HepG2 (cell line): ENCODE measurements around the gene OSBP. TPM values are rescaled to one million over a fixed set of nuclear protein-coding genes. Genes with fewer than 3 reads are reported as not detected.

Experiments
- ELF1 ChIP-seq: sonication (generic); formaldehyde crosslinking; IDR thresholded peaks from 2 replicates; pipeline ENCODE4 v1.4.0; 2020; ENCODE audit warnings: missing genetic modification reagents
- FOXK2 ChIP-seq: fragments of 450-650 bp; IDR thresholded peaks from 2 replicates; pipeline ENCODE4 v1.6.1; 2016
- HMGA1 ChIP-seq: sonication (generic); formaldehyde crosslinking; conservative IDR thresholded peaks from 2 replicates; pipeline ENCODE4 v1.4.0; 2020; ENCODE audit warnings: missing genetic modification reagents
- HOXA3 ChIP-seq: sonication (generic); formaldehyde crosslinking; IDR thresholded peaks from 2 replicates; pipeline ENCODE4 v1.5.0; 2020; ENCODE audit warnings: missing genetic modification reagents
- POLR2G ChIP-seq: fragments of 200-400 bp; formaldehyde crosslinking; IDR thresholded peaks from 2 replicates; pipeline ENCODE4 v1.6.1; 2018; ENCODE audit warnings: mild to moderate bottlenecking, low read depth, low read length, moderate library complexity
- RBFOX2 ChIP-seq: fragments of 200-400 bp; formaldehyde crosslinking; IDR thresholded peaks from 2 replicates; pipeline ENCODE4 v1.6.1; 2017; ENCODE audit warnings: low read depth, mild to moderate bottlenecking, low read length
- TEAD3 ChIP-seq: optimal IDR thresholded peaks from 2 replicates; pipeline ENCODE3; 2016; ENCODE audit warnings: borderline replicate concordance
- ZNF180 ChIP-seq: sonication (generic); formaldehyde crosslinking; IDR thresholded peaks from 2 replicates; pipeline ENCODE4 v1.4.0; 2020; ENCODE audit warnings: low read depth, missing genetic modification reagents, borderline replicate concordance
- ZNF460 ChIP-seq: sonication (generic); formaldehyde crosslinking; IDR thresholded peaks from 2 replicates; pipeline ENCODE4 v1.5.1; 2020; ENCODE audit warnings: missing genetic modification reagents, mild to moderate bottlenecking, borderline replicate concordance
- ZNF674 ChIP-seq: sonication (generic); formaldehyde crosslinking; IDR thresholded peaks from 2 replicates; pipeline ENCODE4 v1.5.0; 2020; ENCODE audit warnings: low read depth, mild to moderate bottlenecking, missing genetic modification reagents
- ZNF746 ChIP-seq: sonication (generic); formaldehyde crosslinking; IDR thresholded peaks from 2 replicates; pipeline ENCODE4 v1.8.0; 2022; ENCODE audit warnings: mild to moderate bottlenecking, missing genetic modification reagents
- polyA plus RNA-seq, 8 experiments: library from polyadenylated mRNA; depleted of rRNA in 3 of 8; stranded (reverse) in 7 of 8; unstranded in 1 of 8; fragments of >200 nt; fragmentation: Illumina TruSeq in 4 of 8; extraction: Trizol in 4 of 8; gene quantifications; 2 replicates each; pipeline versions ENCODE4 v1.2.1 to v1.2.3, GENCODE V29; 2011 to 2016; ENCODE audit warnings: low read depth in 4 of 8, missing spikeins in 1 of 8, mixed read lengths in 1 of 8; ENCODE audit not compliant: insufficient read depth in 1 of 8
- total RNA-seq, 5 experiments: library from RNA; depleted of rRNA; stranded (reverse); fragments of >200 nt; fragmentation: Illumina TruSeq; extraction: Trizol; gene quantifications; 2 replicates each; pipeline ENCODE4 v1.2.3, GENCODE V29; 2016; ENCODE audit warnings: low read depth in 1 of 5
- TF ChIP-seq, protein P1 (sequence below): sonication (generic); formaldehyde crosslinking; IDR thresholded peaks from 2 replicates; pipeline ENCODE4 v1.4.0; 2020; ENCODE audit warnings: missing genetic modification reagents
- TF ChIP-seq, protein P2 (sequence below): sonication (generic); formaldehyde crosslinking; IDR thresholded peaks from 2 replicates; pipeline ENCODE4 v1.5.1; 2020; ENCODE audit warnings: missing genetic modification reagents, mild to moderate bottlenecking, borderline replicate concordance
- TF ChIP-seq, protein P3 (sequence below): sonication (generic); formaldehyde crosslinking; IDR thresholded peaks from 2 replicates; pipeline ENCODE4 v1.4.0; 2020; ENCODE audit warnings: missing genetic modification reagents
- TF ChIP-seq, protein P4 (sequence below): IDR thresholded peaks from 2 replicates; pipeline ENCODE4 v1.6.1; 2016; ENCODE audit warnings: missing genetic modification reagents, missing compliant biosample characterization
- TF ChIP-seq, protein P5 (sequence below): sonication (generic); formaldehyde crosslinking; IDR thresholded peaks from 2 replicates; pipeline ENCODE4 v1.4.0; 2020; ENCODE audit warnings: missing genetic modification reagents
- TF ChIP-seq, protein P6 (sequence below): sonication (generic); formaldehyde crosslinking; IDR thresholded peaks from 2 replicates; pipeline ENCODE4 v1.5.1; 2020; ENCODE audit warnings: missing genetic modification reagents, mild to moderate bottlenecking, borderline replicate concordance
- TF ChIP-seq, protein P7 (sequence below): sonication (generic); formaldehyde crosslinking; IDR thresholded peaks from 2 replicates; pipeline ENCODE4 v1.8.1; 2023; ENCODE audit warnings: mild to moderate bottlenecking, missing genetic modification reagents

The OSBP gene
- total and polyA plus RNA-seq, 2 of the 13 experiments (the other 11 are each of a cell fraction or from before 2014, with no cell fraction given), result 12.1 to 13.5 TPM

DNA sequence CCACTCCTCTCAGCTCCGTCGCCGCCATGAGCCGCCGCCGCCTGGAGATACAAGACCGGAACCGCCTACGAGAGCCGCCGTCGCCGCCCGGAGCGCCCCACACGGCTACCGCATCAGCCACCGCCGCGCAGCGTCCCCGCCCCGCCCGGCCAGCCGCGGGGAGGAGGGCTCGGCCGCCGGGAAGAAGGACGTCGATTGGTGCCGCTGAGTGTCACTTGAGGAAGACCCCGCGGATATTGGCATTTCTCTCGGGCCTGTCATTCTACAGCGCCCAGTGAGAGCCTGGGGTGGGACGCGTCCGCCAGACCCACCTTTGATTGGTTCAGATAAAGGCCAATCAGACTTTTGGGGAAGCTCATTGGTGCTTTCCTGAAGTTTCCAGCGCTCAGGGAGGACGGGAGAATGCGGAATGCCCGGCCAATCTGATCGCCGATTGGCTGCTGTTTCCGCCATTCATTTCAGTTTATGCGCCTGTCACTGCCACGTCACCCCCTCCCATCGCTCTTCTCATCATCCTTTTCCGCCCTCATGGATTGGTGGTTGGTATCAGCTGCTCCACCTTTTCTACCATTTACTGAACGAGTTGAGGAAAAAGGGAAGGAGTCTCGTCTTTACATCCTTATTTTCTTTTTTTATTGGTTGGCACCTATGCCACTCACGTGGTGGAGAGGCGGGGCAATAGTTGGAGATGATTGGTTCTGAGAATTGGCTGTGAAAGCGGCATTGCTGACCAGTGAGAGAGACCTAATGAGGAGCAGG is at the start of gene OSBP (continued):
- TF ChIP-seq, protein P1, sequence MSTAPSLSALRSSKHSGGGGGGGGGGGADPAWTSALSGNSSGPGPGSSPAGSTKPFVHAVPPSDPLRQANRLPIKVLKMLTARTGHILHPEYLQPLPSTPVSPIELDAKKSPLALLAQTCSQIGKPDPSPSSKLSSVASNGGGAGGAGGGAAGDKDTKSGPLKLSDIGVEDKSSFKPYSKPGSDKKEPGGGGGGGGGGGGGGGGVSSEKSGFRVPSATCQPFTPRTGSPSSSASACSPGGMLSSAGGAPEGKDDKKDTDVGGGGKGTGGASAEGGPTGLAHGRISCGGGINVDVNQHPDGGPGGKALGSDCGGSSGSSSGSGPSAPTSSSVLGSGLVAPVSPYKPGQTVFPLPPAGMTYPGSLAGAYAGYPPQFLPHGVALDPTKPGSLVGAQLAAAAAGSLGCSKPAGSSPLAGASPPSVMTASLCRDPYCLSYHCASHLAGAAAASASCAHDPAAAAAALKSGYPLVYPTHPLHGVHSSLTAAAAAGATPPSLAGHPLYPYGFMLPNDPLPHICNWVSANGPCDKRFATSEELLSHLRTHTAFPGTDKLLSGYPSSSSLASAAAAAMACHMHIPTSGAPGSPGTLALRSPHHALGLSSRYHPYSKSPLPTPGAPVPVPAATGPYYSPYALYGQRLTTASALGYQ, result no peak
- peak; percentile 68 for TF ChIP-seq POLR2G
- TF ChIP-seq ELF1 (CRISPR knock-in tag), result peak; percentile 70
- TF ChIP-seq, protein P2, sequence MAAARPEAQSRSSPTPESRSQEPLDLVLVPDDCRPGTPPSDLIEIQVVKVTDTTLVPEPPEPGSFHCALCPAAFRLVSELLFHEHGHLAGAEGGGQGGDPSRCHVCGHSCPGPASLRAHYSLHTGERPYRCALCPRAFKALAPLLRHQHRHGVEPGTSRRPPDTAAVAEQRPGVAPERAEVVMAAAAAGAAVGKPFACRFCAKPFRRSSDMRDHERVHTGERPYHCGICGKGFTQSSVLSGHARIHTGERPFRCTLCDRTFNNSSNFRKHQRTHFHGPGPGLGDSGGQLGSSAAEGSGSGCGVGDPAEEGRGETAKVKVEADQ, result peak; percentile 51; the same call in 1 of the 2 replicates
- TF ChIP-seq, protein P3, sequence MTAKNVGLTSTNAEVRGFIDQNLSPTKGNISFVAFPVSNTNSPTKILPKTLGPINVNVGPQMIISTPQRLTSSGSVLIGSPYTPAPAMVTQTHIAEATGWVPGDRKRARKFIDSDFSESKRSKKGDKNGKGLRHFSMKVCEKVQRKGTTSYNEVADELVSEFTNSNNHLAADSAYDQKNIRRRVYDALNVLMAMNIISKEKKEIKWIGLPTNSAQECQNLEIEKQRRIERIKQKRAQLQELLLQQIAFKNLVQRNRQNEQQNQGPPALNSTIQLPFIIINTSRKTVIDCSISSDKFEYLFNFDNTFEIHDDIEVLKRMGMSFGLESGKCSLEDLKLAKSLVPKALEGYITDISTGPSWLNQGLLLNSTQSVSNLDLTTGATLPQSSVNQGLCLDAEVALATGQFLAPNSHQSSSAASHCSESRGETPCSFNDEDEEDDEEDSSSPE (CRISPR knock-in tag), result peak; percentile 13; the same call in 1 of the 2 replicates
- TF ChIP-seq HOXA3 (CRISPR knock-in tag), result peak; percentile 72
- no peak for TF ChIP-seq HMGA1 (CRISPR knock-in tag)
- TF ChIP-seq, protein P4, sequence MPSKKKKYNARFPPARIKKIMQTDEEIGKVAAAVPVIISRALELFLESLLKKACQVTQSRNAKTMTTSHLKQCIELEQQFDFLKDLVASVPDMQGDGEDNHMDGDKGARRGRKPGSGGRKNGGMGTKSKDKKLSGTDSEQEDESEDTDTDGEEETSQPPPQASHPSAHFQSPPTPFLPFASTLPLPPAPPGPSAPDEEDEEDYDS (CRISPR knock-in tag), result 0 out of 2 replicates have a peak, but pooled peaks have one; percentile 9
- TF ChIP-seq ZNF746 (CRISPR knock-in tag), result no peak
- TF ChIP-seq, protein P5, sequence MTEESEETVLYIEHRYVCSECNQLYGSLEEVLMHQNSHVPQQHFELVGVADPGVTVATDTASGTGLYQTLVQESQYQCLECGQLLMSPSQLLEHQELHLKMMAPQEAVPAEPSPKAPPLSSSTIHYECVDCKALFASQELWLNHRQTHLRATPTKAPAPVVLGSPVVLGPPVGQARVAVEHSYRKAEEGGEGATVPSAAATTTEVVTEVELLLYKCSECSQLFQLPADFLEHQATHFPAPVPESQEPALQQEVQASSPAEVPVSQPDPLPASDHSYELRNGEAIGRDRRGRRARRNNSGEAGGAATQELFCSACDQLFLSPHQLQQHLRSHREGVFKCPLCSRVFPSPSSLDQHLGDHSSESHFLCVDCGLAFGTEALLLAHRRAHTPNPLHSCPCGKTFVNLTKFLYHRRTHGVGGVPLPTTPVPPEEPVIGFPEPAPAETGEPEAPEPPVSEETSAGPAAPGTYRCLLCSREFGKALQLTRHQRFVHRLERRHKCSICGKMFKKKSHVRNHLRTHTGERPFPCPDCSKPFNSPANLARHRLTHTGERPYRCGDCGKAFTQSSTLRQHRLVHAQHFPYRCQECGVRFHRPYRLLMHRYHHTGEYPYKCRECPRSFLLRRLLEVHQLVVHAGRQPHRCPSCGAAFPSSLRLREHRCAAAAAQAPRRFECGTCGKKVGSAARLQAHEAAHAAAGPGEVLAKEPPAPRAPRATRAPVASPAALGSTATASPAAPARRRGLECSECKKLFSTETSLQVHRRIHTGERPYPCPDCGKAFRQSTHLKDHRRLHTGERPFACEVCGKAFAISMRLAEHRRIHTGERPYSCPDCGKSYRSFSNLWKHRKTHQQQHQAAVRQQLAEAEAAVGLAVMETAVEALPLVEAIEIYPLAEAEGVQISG, result peak; percentile 61
- TF ChIP-seq, protein P6, sequence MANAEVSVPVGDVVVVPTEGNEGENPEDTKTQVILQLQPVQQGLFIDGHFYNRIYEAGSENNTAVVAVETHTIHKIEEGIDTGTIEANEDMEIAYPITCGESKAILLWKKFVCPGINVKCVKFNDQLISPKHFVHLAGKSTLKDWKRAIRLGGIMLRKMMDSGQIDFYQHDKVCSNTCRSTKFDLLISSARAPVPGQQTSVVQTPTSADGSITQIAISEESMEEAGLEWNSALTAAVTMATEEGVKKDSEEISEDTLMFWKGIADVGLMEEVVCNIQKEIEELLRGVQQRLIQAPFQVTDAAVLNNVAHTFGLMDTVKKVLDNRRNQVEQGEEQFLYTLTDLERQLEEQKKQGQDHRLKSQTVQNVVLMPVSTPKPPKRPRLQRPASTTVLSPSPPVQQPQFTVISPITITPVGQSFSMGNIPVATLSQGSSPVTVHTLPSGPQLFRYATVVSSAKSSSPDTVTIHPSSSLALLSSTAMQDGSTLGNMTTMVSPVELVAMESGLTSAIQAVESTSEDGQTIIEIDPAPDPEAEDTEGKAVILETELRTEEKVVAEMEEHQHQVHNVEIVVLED (CRISPR knock-in tag), result peak; percentile 82
- peak; percentile 94 for TF ChIP-seq RBFOX2
- peak; percentile 62 for TF ChIP-seq FOXK2
- TF ChIP-seq ZNF180 (CRISPR knock-in tag), result no peak
- TF ChIP-seq ZNF674, result 0 out of 2 replicates have a peak, but pooled peaks have one; percentile 19
- peak; percentile 92 for TF ChIP-seq TEAD3
- TF ChIP-seq, protein P7, sequence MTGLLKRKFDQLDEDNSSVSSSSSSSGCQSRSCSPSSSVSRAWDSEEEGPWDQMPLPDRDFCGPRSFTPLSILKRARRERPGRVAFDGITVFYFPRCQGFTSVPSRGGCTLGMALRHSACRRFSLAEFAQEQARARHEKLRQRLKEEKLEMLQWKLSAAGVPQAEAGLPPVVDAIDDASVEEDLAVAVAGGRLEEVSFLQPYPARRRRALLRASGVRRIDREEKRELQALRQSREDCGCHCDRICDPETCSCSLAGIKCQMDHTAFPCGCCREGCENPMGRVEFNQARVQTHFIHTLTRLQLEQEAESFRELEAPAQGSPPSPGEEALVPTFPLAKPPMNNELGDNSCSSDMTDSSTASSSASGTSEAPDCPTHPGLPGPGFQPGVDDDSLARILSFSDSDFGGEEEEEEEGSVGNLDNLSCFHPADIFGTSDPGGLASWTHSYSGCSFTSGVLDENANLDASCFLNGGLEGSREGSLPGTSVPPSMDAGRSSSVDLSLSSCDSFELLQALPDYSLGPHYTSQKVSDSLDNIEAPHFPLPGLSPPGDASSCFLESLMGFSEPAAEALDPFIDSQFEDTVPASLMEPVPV (CRISPR knock-in tag), result 0 out of 2 replicates have a peak, but pooled peaks have one; percentile 16
- TF ChIP-seq ZNF460 (CRISPR knock-in tag), result no peak
